WTC11 (cell line): ENCODE measurements around the gene MSH2. TPM values are rescaled to one million over a fixed set of nuclear protein-coding genes. Genes with fewer than 3 reads are reported as not detected.

ENCODE experiments used
- ATAC-seq: fragments of 200-7000 bp; cut with Tn5 transposase; 2 replicates; pipeline ENCODE4 v1.10.0; 2021; ENCODE audit warnings: mild to moderate bottlenecking, moderate library complexity
- CTCF ChIA-PET: fragments of 300-600 bp; sonication (Branson Sonifier 250); formaldehyde crosslinking; loops from one replicate; lab custom pipeline; 2021; ENCODE audit warnings: antibody characterized with exemption; lab: Charles Lee
- POLR2A ChIA-PET: fragments of 350-600 bp; sonication (Branson Sonifier 250); formaldehyde crosslinking; loops from one replicate; lab custom pipeline; 2021; ENCODE audit warnings: antibody characterized with exemption; lab: Charles Lee
- DNase-seq: peaks from one replicate; pipeline ENCODE4 v3.0.0; 2021; ENCODE audit warnings: low spot score
- H3K27ac Mint-ChIP-seq: 2 replicates; pipeline ENCODE4 v1.8.0; 2021; ENCODE audit warnings: mixed read lengths
- H3K27me3 Mint-ChIP-seq: 2 replicates; pipeline ENCODE4 v1.8.0; 2021; ENCODE audit warnings: low read depth, mild to moderate bottlenecking, moderate library complexity, mixed read lengths
- H3K36me3 Mint-ChIP-seq: 2 replicates; pipeline ENCODE4 v1.8.0; 2021; ENCODE audit warnings: mixed read lengths
- H3K4me1 Mint-ChIP-seq: 2 replicates; pipeline ENCODE4 v1.8.0; 2022; ENCODE audit warnings: mixed read lengths
- H3K4me3 Mint-ChIP-seq: 2 replicates; pipeline ENCODE4 v1.8.0; 2021; ENCODE audit warnings: mild to moderate bottlenecking, moderate library complexity, mixed read lengths
- H3K9me3 Mint-ChIP-seq: 2 replicates; pipeline ENCODE4 v1.8.0; 2021; ENCODE audit warnings: mixed read lengths
- ATF1 ChIP-seq: sonication (generic); formaldehyde crosslinking; IDR thresholded peaks from 2 replicates; pipeline ENCODE4 v1.8.1; 2023; ENCODE audit warnings: mild to moderate bottlenecking, moderate library complexity, missing genetic modification reagents
- ATF3 ChIP-seq: sonication (generic); formaldehyde crosslinking; conservative IDR thresholded peaks from 2 replicates; pipeline ENCODE4 v1.8.1; 2022; ENCODE audit warnings: mild to moderate bottlenecking, missing genetic modification reagents
- CBFB ChIP-seq: sonication (generic); formaldehyde crosslinking; IDR thresholded peaks from 2 replicates; pipeline ENCODE4 v1.8.1; 2022; ENCODE audit warnings: mild to moderate bottlenecking, low read depth, missing genetic modification reagents
- ERG ChIP-seq: fragments of 250-450 bp; sonication (Bioruptor Pico); IDR thresholded peaks from 2 replicates; pipeline ENCODE4 v1.8.0; 2021; ENCODE audit warnings: mild to moderate bottlenecking
- HMGXB4 ChIP-seq: sonication (generic); formaldehyde crosslinking; IDR thresholded peaks from 2 replicates; pipeline ENCODE4 v1.8.1; 2023; ENCODE audit warnings: mild to moderate bottlenecking, moderate library complexity, missing genetic modification reagents
- JUN ChIP-seq: sonication (generic); formaldehyde crosslinking; IDR thresholded peaks from 2 replicates; pipeline ENCODE4 v1.8.0; 2023; ENCODE audit warnings: mild to moderate bottlenecking, missing genetic modification reagents
- MLX ChIP-seq: sonication (generic); formaldehyde crosslinking; IDR thresholded peaks from 2 replicates; pipeline ENCODE4 v1.8.1; 2023; ENCODE audit warnings: mild to moderate bottlenecking, missing genetic modification reagents, moderate library complexity
- NFE2L1 ChIP-seq: sonication (generic); formaldehyde crosslinking; IDR thresholded peaks from 2 replicates; pipeline ENCODE4 v1.8.1; 2023; ENCODE audit warnings: missing genetic modification reagents
- NR2C2 ChIP-seq: sonication (generic); formaldehyde crosslinking; IDR thresholded peaks from 2 replicates; pipeline ENCODE4 v1.8.0; 2022; ENCODE audit warnings: mild to moderate bottlenecking, missing genetic modification reagents
- RELA ChIP-seq: sonication (generic); formaldehyde crosslinking; IDR thresholded peaks from 2 replicates; pipeline ENCODE4 v1.8.1; 2022; ENCODE audit warnings: missing genetic modification reagents, mild to moderate bottlenecking, borderline replicate concordance
- SP1 ChIP-seq: sonication (generic); formaldehyde crosslinking; conservative IDR thresholded peaks from 2 replicates; pipeline ENCODE4 v1.8.1; 2022; ENCODE audit warnings: missing genetic modification reagents
- USF2 ChIP-seq: sonication (generic); formaldehyde crosslinking; IDR thresholded peaks from 2 replicates; pipeline ENCODE4 v1.8.1; 2023; ENCODE audit warnings: mild to moderate bottlenecking, missing genetic modification reagents, moderate library complexity
- ZNF219 ChIP-seq: sonication (generic); formaldehyde crosslinking; IDR thresholded peaks from 2 replicates; pipeline ENCODE4 v1.8.0; 2023; ENCODE audit warnings: missing genetic modification reagents, mild to moderate bottlenecking, borderline replicate concordance
- ZNF232 ChIP-seq: sonication (generic); formaldehyde crosslinking; IDR thresholded peaks from 2 replicates; pipeline ENCODE4 v1.8.0; 2022; ENCODE audit warnings: mild to moderate bottlenecking, missing genetic modification reagents
- ZNF317 ChIP-seq: sonication (generic); formaldehyde crosslinking; IDR thresholded peaks from 2 replicates; pipeline ENCODE4 v1.8.1; 2023; ENCODE audit warnings: low read depth, mild to moderate bottlenecking, moderate library complexity, missing genetic modification reagents, borderline replicate concordance
- ZNF416 ChIP-seq: fragments of 250-450 bp; sonication (Bioruptor Pico); IDR thresholded peaks from 2 replicates; pipeline ENCODE4 v1.9.0; 2021; ENCODE audit warnings: mild to moderate bottlenecking, inconsistent platforms
- ZNF423 ChIP-seq: fragments of 250-450 bp; sonication (Bioruptor Pico); IDR thresholded peaks from 2 replicates; pipeline ENCODE4 v2.1.2; 2022; ENCODE audit warnings: mild to moderate bottlenecking, moderate library complexity
- total RNA-seq: library from RNA; stranded (reverse); gene quantifications from 3 replicates; pipeline ENCODE4 v1.2.3, GENCODE V29; 2021
- TF ChIP-seq, protein P1 (sequence below): sonication (generic); formaldehyde crosslinking; IDR thresholded peaks from 2 replicates; pipeline ENCODE4 v1.8.1; 2023; ENCODE audit warnings: mild to moderate bottlenecking, missing genetic modification reagents
- TF ChIP-seq, protein P2 (sequence below): sonication (generic); formaldehyde crosslinking; IDR thresholded peaks from 2 replicates; pipeline ENCODE4 v1.8.0; 2023; ENCODE audit warnings: mild to moderate bottlenecking, missing genetic modification reagents
- TF ChIP-seq, protein P3 (sequence below): fragments of 250-450 bp; sonication (Bioruptor Pico); conservative IDR thresholded peaks from 2 replicates; pipeline ENCODE4 v1.9.0; 2021; ENCODE audit warnings: mild to moderate bottlenecking
- TF ChIP-seq, protein P4 (sequence below): sonication (generic); formaldehyde crosslinking; IDR thresholded peaks from 2 replicates; pipeline ENCODE4 v1.8.0; 2022; ENCODE audit warnings: mild to moderate bottlenecking, missing genetic modification reagents

Gene MSH2
- total RNA-seq, 1 experiment from 2014 or later, result 244 TPM

DNA sequence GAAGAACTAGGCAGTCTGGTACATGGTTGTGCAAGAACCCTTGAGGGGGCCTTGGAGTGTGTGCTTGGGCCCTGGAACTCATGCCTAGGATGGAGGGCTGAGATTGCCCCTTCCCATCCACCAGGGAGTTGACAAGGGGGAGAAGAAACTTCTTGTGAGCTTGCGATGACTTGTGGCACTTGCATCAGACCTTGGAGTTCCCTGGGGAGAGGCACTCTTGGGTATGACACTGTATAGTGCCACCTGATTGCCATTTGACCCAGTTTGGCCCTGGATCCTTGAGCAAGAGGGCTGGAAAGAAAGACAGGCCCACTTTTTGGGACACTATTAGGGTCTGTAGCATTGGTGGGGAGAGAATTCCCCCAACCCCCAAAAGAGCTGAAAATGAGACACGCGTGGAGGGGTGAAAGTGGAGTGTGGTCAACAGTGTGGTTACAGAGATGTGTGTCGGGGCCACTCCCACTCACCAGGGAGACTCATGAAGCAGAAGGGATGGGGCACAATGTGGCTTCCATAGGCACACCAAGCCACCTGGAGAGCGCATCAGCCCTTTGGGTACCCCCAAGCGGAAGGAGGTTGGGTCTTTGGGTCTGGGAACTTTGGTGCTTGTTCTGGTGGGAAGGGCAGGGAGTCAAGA is 101.3 kb downstream of the MSH2 start:
- POLR2A ChIA-PET, result no interaction called here
- H3K36me3 Mint-ChIP-seq, result peaks cover 57% of the 10 kb centered on the region
- H3K4me3 Mint-ChIP-seq, result no peak overlapping the region
- peaks cover 15% of the 10 kb centered on the region for H3K27me3 Mint-ChIP-seq
- ATAC-seq, result no peak
- H3K4me1 Mint-ChIP-seq, result peaks cover 6% of the 10 kb centered on the region
- H3K9me3 Mint-ChIP-seq, result peaks cover 60% of the 10 kb centered on the region
- no peak overlapping the region for H3K27ac Mint-ChIP-seq
- TF ChIP-seq ATF3 (CRISPR knock-in tag) (no peak), NFE2L1 (no peak)
- TF ChIP-seq, protein P1, sequence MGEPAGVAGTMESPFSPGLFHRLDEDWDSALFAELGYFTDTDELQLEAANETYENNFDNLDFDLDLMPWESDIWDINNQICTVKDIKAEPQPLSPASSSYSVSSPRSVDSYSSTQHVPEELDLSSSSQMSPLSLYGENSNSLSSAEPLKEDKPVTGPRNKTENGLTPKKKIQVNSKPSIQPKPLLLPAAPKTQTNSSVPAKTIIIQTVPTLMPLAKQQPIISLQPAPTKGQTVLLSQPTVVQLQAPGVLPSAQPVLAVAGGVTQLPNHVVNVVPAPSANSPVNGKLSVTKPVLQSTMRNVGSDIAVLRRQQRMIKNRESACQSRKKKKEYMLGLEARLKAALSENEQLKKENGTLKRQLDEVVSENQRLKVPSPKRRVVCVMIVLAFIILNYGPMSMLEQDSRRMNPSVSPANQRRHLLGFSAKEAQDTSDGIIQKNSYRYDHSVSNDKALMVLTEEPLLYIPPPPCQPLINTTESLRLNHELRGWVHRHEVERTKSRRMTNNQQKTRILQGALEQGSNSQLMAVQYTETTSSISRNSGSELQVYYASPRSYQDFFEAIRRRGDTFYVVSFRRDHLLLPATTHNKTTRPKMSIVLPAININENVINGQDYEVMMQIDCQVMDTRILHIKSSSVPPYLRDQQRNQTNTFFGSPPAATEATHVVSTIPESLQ (CRISPR knock-in tag), result no peak
- TF ChIP-seq, all 79 proteins: peak for 0
- CTCF ChIA-PET, result no interaction called here
- no peak for DNase-seq

GRCh38 chr2:47506024-47506423 is 103.1 kb downstream of the MSH2 start:
- no peak for ATAC-seq
- Mint-ChIP-seq H3K36me3 (peaks cover 45% of the 10 kb centered on the region), H3K4me3 (no peak overlapping the region), H3K9me3 (peaks cover 49% of the 10 kb centered on the region), H3K4me1 (peaks cover 12% of the 10 kb centered on the region), H3K27me3 (peaks cover 11% of the 10 kb centered on the region; the same call in 1 of the 2 replicates), H3K27ac (no peak overlapping the region)
- ChIA-PET CTCF (no interaction called here), POLR2A (no interaction called here)
- DNase-seq, result no peak
- TF ChIP-seq ZNF317 (CRISPR knock-in tag) (no peak), SP1 (no peak), CBFB (CRISPR knock-in tag) (no peak), ZNF416 (CRISPR knock-in tag) (no peak), USF2 (no peak), ZNF232 (CRISPR knock-in tag) (no peak), MLX (CRISPR knock-in tag) (no peak), ZNF219 (no peak), RELA (CRISPR knock-in tag) (no peak), ERG (CRISPR knock-in tag) (no peak), NR2C2 (no peak), HMGXB4 (CRISPR knock-in tag) (no peak), ATF3 (CRISPR knock-in tag) (no peak), JUN (no peak), ATF1 (no peak), ZNF423 (no peak)
- TF ChIP-seq, protein P2, sequence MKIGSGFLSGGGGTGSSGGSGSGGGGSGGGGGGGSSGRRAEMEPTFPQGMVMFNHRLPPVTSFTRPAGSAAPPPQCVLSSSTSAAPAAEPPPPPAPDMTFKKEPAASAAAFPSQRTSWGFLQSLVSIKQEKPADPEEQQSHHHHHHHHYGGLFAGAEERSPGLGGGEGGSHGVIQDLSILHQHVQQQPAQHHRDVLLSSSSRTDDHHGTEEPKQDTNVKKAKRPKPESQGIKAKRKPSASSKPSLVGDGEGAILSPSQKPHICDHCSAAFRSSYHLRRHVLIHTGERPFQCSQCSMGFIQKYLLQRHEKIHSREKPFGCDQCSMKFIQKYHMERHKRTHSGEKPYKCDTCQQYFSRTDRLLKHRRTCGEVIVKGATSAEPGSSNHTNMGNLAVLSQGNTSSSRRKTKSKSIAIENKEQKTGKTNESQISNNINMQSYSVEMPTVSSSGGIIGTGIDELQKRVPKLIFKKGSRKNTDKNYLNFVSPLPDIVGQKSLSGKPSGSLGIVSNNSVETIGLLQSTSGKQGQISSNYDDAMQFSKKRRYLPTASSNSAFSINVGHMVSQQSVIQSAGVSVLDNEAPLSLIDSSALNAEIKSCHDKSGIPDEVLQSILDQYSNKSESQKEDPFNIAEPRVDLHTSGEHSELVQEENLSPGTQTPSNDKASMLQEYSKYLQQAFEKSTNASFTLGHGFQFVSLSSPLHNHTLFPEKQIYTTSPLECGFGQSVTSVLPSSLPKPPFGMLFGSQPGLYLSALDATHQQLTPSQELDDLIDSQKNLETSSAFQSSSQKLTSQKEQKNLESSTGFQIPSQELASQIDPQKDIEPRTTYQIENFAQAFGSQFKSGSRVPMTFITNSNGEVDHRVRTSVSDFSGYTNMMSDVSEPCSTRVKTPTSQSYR, result no peak
- TF ChIP-seq, protein P3, sequence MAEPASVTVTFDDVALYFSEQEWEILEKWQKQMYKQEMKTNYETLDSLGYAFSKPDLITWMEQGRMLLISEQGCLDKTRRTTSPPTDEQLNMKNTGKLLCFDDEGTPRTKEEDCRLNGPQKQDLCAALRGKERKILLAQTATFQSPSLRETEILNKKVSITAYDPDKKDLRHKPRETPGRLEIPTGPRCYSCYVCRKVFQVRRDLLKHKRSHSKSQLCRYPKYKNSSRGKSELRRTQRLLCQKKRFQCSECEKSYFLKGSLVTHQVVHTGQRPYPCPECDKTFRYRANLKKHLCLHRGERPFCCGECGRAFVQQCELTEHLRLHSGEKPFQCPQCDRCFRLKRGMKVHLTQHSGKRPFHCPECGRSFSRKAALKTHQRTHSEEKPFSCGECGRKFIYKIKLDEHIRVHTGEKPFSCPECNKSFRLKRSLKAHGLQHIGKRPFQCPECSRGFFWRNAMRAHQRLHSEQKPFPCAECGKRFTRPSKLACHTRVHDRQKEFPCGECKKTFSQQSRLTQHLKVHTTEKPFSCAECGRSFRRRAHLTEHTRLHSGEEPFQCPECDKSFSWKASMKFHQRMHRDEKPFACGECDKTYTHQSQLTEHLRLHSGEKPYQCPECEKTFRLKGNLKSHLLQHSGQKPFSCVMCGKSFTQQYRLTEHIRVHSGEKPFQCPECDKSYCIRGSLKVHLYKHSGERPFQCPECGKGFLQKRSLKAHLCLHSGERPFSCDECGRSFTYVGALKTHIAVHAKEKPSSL (CRISPR knock-in tag), result no peak
- TF ChIP-seq, protein P4, sequence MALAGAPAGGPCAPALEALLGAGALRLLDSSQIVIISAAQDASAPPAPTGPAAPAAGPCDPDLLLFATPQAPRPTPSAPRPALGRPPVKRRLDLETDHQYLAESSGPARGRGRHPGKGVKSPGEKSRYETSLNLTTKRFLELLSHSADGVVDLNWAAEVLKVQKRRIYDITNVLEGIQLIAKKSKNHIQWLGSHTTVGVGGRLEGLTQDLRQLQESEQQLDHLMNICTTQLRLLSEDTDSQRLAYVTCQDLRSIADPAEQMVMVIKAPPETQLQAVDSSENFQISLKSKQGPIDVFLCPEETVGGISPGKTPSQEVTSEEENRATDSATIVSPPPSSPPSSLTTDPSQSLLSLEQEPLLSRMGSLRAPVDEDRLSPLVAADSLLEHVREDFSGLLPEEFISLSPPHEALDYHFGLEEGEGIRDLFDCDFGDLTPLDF (CRISPR knock-in tag), result no peak
